ENCODE measurements around the gene JUN. TPM values are rescaled to one million over a fixed set of nuclear protein-coding genes. Genes with fewer than 3 reads are reported as not detected.

JUN gene
- total and polyA plus RNA-seq, 2 of the 13 experiments (the other 11 are each of a cell fraction or from before 2014, with no cell fraction given) = 18.2 to 22.3 TPM

GRCh38 chr1:58808077-58808476 is 24.2 kb upstream of the JUN start:
- Histone ChIP-seq H3K4me3 (replicated peaks in 1 of 3; ENCODE audit: insufficient read depth in 1 of 3, low read depth in 2 of 3, low read length in 3 of 3) (no peak overlapping the region), H3K4me1 (ENCODE audit: insufficient read depth, low read length) (peaks cover 87% of the 10 kb centered on the region), H3K9me3 (ENCODE audit: low read length) (no peaks in the 10 kb centered on the region), H4K20me1 (ENCODE audit: insufficient read depth, low read length) (no peaks in the 10 kb centered on the region), H3K79me2 (ENCODE audit: insufficient read depth, low read length) (no peaks in the 10 kb centered on the region), H3K27me3 (ENCODE audit: control insufficient read depth in 1 of 2, insufficient read depth in 2 of 2, low read length in 2 of 2) (no peaks in the 10 kb centered on the region), H3K27ac (ENCODE audit: extremely low read length, insufficient read depth, low read length) (no peak overlapping the region), H2AFZ (ENCODE audit: low read length) (no peak overlapping the region), H3K36me3 (replicated peaks in 1 of 2; ENCODE audit: control insufficient read depth in 1 of 2, insufficient read depth in 2 of 2, low read length in 2 of 2) (no peaks in the 10 kb centered on the region), H3K9ac (ENCODE audit: insufficient read depth, low read depth, low read length) (no peak overlapping the region), H3K4me2 (ENCODE audit: low read depth, low read length) (no peak overlapping the region)
- ATAC-seq (no peak), FAIRE-seq (no peak), DNase-seq (ENCODE audit: low spot score) (no peak)
- intact Hi-C loops (cut with micrococcal nuclease; ENCODE audit: unreplicated experiment) (no loop called here), in situ Hi-C loops (cut with HindIII; ENCODE audit: extremely low pct_ligation_motif_present, low pct_unique_long_range_greater_than_20kb) (no loop called here)
- 29% methylated on average over 2 of the region's 2 CpGs for WGBS (ENCODE audit: low lambda C conversion rate)
- ChIA-PET CTCF (ENCODE audit: low intra/inter-chr PET ratio, low total read pairs) (no interaction called here), POLR2A (interaction anchor here (1.2 to 4.8 kb wide), 3 partner anchors 23 to 53 kb away, joined by 3 to 28 read pairs (median 3); partner anchors contain the start of gene JUN)
- BruUV-seq (replicated peaks) = no TSS peak
- TF ChIP-seq ETV5 (CRISPR knock-in tag; IDR thresholded peaks at IDR 0.05; ENCODE audit: borderline replicate concordance) = no peak
- TF ChIP-seq MYNN (CRISPR knock-in tag; IDR thresholded peaks at IDR 0.05; ENCODE audit: low read depth) = no peak

- no peaks in the 10 kb centered on the region for H3K79me2 ChIP-seq (ENCODE audit: insufficient read depth, low read length)
- no peak overlapping the region for H3K27ac ChIP-seq (ENCODE audit: extremely low read length, insufficient read depth, low read length)
- in situ Hi-C loops (cut with HindIII; ENCODE audit: extremely low pct_ligation_motif_present, low pct_unique_long_range_greater_than_20kb) = no loop called here
- intact Hi-C loops (cut with micrococcal nuclease; ENCODE audit: unreplicated experiment) = no loop called here
- H4K20me1 ChIP-seq (ENCODE audit: insufficient read depth, low read length) = no peaks in the 10 kb centered on the region
- H3K4me3 ChIP-seq (replicated peaks in 1 of 3; ENCODE audit: insufficient read depth in 1 of 3, low read depth in 2 of 3, low read length in 3 of 3) = no peak overlapping the region
- H3K27me3 ChIP-seq (ENCODE audit: control insufficient read depth in 1 of 2, insufficient read depth in 2 of 2, low read length in 2 of 2) = no peaks in the 10 kb centered on the region
- CTCF ChIA-PET (ENCODE audit: low intra/inter-chr PET ratio, low total read pairs) = no interaction called here
- no TSS peak for BruUV-seq (replicated peaks)
- peaks cover 71% of the 10 kb centered on the region for H3K4me1 ChIP-seq (ENCODE audit: insufficient read depth, low read length)
- DNase-seq (ENCODE audit: low spot score) (peak; percentile 36), FAIRE-seq (peak; percentile 40), ATAC-seq (no peak; the same call in 2 of the 3 replicates)
- 38% methylated on average over 10 of the region's 11 CpGs for whole genome bisulfite sequencing (ENCODE audit: low lambda C conversion rate)
- H3K9ac ChIP-seq (ENCODE audit: insufficient read depth, low read depth, low read length) = no peak overlapping the region
- H3K36me3 ChIP-seq (replicated peaks in 1 of 2; ENCODE audit: control insufficient read depth in 1 of 2, insufficient read depth in 2 of 2, low read length in 2 of 2) = no peaks in the 10 kb centered on the region
- no peak overlapping the region for H2AFZ ChIP-seq (ENCODE audit: low read length)
- no peaks in the 10 kb centered on the region for H3K9me3 ChIP-seq (ENCODE audit: low read length)
- POLR2A ChIA-PET = interaction anchor here (0.6 to 4.8 kb wide), 5 partner anchors 20 to 185 kb away, joined by 3 to 28 read pairs (median 3); partner anchors contain the start of gene JUN
- H3K4me2 ChIP-seq (ENCODE audit: low read depth, low read length) = peak overlapping the region; percentile 41
- TF ChIP-seq ZSCAN25 (CRISPR knock-in tag; IDR thresholded peaks at IDR 0.05) (no peak), ARNT2 (CRISPR knock-in tag; IDR thresholded peaks at IDR 0.05; ENCODE audit: low read depth) (no peak), BORCS8-MEF2B (CRISPR knock-in tag; IDR thresholded peaks at IDR 0.05) (no peak), ZNF879 (CRISPR knock-in tag; IDR thresholded peaks at IDR 0.05) (no peak), GTF2F1 (IDR thresholded peaks at IDR 0.05; ENCODE audit: low read length) (no peak), ZNF251 (CRISPR knock-in tag; IDR thresholded peaks at IDR 0.05) (no peak), ZFP1 (CRISPR knock-in tag; IDR thresholded peaks at IDR 0.05) (no peak), MED1 (CRISPR knock-in tag; IDR thresholded peaks at IDR 0.05) (peak; percentile 32; the same call in 1 of the 2 replicates), NFE2L1 (CRISPR knock-in tag; IDR thresholded peaks at IDR 0.05; ENCODE audit: borderline replicate concordance) (no peak), ZNF646 (CRISPR knock-in tag; IDR thresholded peaks at IDR 0.05) (no peak)
Observed at GRCh38 chr1:58805716-58806571, 22.1 kb upstream of the JUN start.

Data from HepG2 (cell line).